CD4-positive, CD25-positive, alpha-beta regulatory T cell (primary cell): ENCODE results near the gene PCLAF. TPM values are rescaled to one million over a fixed set of nuclear protein-coding genes. Genes with fewer than 3 reads are reported as not detected.
"Not testable (repeated sequence)": the region's sequence is repeated elsewhere in the genome, so short reads cannot be mapped to it uniquely, and the experiment has no call there.

ENCODE experiments used
- ATAC-seq, 2 donors: fragments of 150-1000 bp; cut with Tn5 transposase; one replicate each; pipeline ENCODE4 v1.10.0; 2021; ENCODE audit warnings: low read depth in 2 of 2, moderate number of reproducible peaks in 2 of 2, moderate library complexity in 1 of 2
- DNase-seq, 3 donors: peaks; one replicate each; pipeline versions ENCODE4 v3.0.0 to v3.0.0-alpha.2; 2012 to 2022; ENCODE audit warnings: mixed read lengths in 1 of 3
- H3K27ac ChIP-seq: one replicate; pipeline ENCODE4 v1.7.0; 2013; ENCODE audit warnings: mild to moderate bottlenecking, low read length; ENCODE audit not compliant: insufficient read depth, poor library complexity, severe bottlenecking
- H3K27me3 ChIP-seq: one replicate; pipeline ENCODE4 v1.7.0; 2013; ENCODE audit warnings: low read length; ENCODE audit not compliant: control insufficient read depth, insufficient read depth
- H3K36me3 ChIP-seq: one replicate; pipeline ENCODE4 v1.7.0; 2013; ENCODE audit warnings: mild to moderate bottlenecking, low read length, moderate library complexity; ENCODE audit not compliant: control insufficient read depth, insufficient read depth
- H3K4me1 ChIP-seq: 2 replicates; pipeline ENCODE4 v1.7.0; 2013; ENCODE audit warnings: mild to moderate bottlenecking, low read length; ENCODE audit not compliant: insufficient read depth, control insufficient read depth, poor library complexity, severe bottlenecking
- H3K4me3 ChIP-seq: one replicate; pipeline ENCODE4 v1.7.0; 2013; ENCODE audit warnings: low read depth, mild to moderate bottlenecking, low read length, moderate library complexity
- H3K9me3 ChIP-seq, 2 experiments: 1 replicate in 1 of 2; 2 replicates in 1 of 2; pipeline ENCODE4 v1.7.0; 2013; ENCODE audit warnings: low read length in 2 of 2, mild to moderate bottlenecking in 1 of 2, moderate library complexity in 1 of 2; ENCODE audit not compliant: control insufficient read depth in 2 of 2
- H3K27ac Mint-ChIP-seq, 3 donors: one replicate each; pipeline ENCODE4 v1.8.0; 2020 to 2022; ENCODE audit warnings: mild to moderate bottlenecking in 3 of 3, mixed read lengths in 3 of 3, moderate library complexity in 2 of 3
- H3K27me3 Mint-ChIP-seq: one replicate; pipeline ENCODE4 v1.8.0; 2022; ENCODE audit warnings: mild to moderate bottlenecking, mixed read lengths
- H3K36me3 Mint-ChIP-seq: one replicate; pipeline ENCODE4 v1.8.0; 2020; ENCODE audit warnings: mixed read lengths
- H3K4me1 Mint-ChIP-seq, 4 donors: one replicate each; pipeline ENCODE4 v1.8.0; 2020 to 2022; ENCODE audit warnings: mixed read lengths in 4 of 4, mild to moderate bottlenecking in 1 of 4
- H3K4me3 Mint-ChIP-seq, 4 donors: one replicate each; pipeline ENCODE4 v1.8.0; 2020 to 2022; ENCODE audit warnings: mild to moderate bottlenecking in 4 of 4, mixed read lengths in 4 of 4, moderate library complexity in 3 of 4
- H3K9me3 Mint-ChIP-seq, 7 donors: one replicate each; pipeline ENCODE4 v1.8.0; 2020 to 2022; ENCODE audit warnings: mixed read lengths in 7 of 7, mild to moderate bottlenecking in 3 of 7, moderate library complexity in 2 of 7
- polyA plus RNA-seq, 4 donors: library from polyadenylated mRNA; unstranded; fragments of 300-500 nt; fragmentation: Illumina TruSeq; gene quantifications; one replicate each; pipeline ENCODE4 v1.2.3, GENCODE V29; 2021
- total RNA-seq: library from RNA; stranded (reverse); gene quantifications from one replicate; pipeline ENCODE4 v1.2.3, GENCODE V29; 2022

Gene PCLAF
- total and polyA plus RNA-seq, 5 donors from 2014 or later, result 1.0 to 27.0 (median 9.2) TPM

- Mint-ChIP-seq H3K4me3 (no peak overlapping the region), H3K36me3 (peaks cover 56% of the 10 kb centered on the region), H3K27ac (no peak overlapping the region), H3K4me1 (peaks cover 0 to 6% (median 3%) of the 10 kb centered on the region in 4 donors), H3K27me3 (no peaks in the 10 kb centered on the region), H3K9me3 (no peaks in the 10 kb centered on the region)
- DNase-seq, result no peak
- Histone ChIP-seq H3K4me3 (no peak overlapping the region), H3K4me1 (no peaks in the 10 kb centered on the region), H3K27me3 (no peaks in the 10 kb centered on the region), H3K27ac (no peak overlapping the region), H3K9me3 (no peaks in the 10 kb centered on the region), H3K36me3 (peaks cover 59% of the 10 kb centered on the region)
- no peak for ATAC-seq
Measured at GRCh38 chr15:64412216-64412615, 31.0 kb upstream of the PCLAF start.

GRCh38 chr15:64400583-64400982 is 19.3 kb upstream of the PCLAF start:
- peaks cover 71% of the 10 kb centered on the region for H3K36me3 ChIP-seq
- no peak overlapping the region for H3K4me3 ChIP-seq
- no peak overlapping the region for H3K4me3 Mint-ChIP-seq
- H3K4me1 ChIP-seq, result no peaks in the 10 kb centered on the region
- H3K9me3 ChIP-seq, result no peaks in the 10 kb centered on the region
- H3K36me3 Mint-ChIP-seq, result peaks cover 31% of the 10 kb centered on the region
- ATAC-seq, result no peak
- no peak for DNase-seq
- no peaks in the 10 kb centered on the region for H3K9me3 Mint-ChIP-seq
- H3K4me1 Mint-ChIP-seq, result peaks cover 0 to 2% (median 0%) of the 10 kb centered on the region in 4 donors
- H3K27me3 ChIP-seq, result no peaks in the 10 kb centered on the region
- no peak overlapping the region for H3K27ac ChIP-seq
- H3K27ac Mint-ChIP-seq, result no peak overlapping the region
- no peaks in the 10 kb centered on the region for H3K27me3 Mint-ChIP-seq

- H3K4me3 Mint-ChIP-seq, result no peak overlapping the region
- H3K4me1 Mint-ChIP-seq, result peaks cover 0 to 8% (median under 1%) of the 10 kb centered on the region in 4 donors
- no peaks in the 10 kb centered on the region for H3K27me3 Mint-ChIP-seq
- no peak overlapping the region for H3K27ac Mint-ChIP-seq
- ATAC-seq (no peak), DNase-seq (no peak)
- Histone ChIP-seq H3K36me3 (peaks cover 78% of the 10 kb centered on the region), H3K27me3 (no peaks in the 10 kb centered on the region), H3K4me3 (no peak overlapping the region), H3K9me3 (no peaks in the 10 kb centered on the region), H3K4me1 (no peaks in the 10 kb centered on the region), H3K27ac (no peak overlapping the region)
- H3K36me3 Mint-ChIP-seq, result peaks cover 38% of the 10 kb centered on the region
- no peaks in the 10 kb centered on the region for H3K9me3 Mint-ChIP-seq
Measured at GRCh38 chr15:64398575-64398974, 17.3 kb upstream of the PCLAF start.

- Histone ChIP-seq H3K27ac (no peak overlapping the region), H3K4me3 (no peak overlapping the region), H3K4me1 (no peaks in the 10 kb centered on the region), H3K9me3 (no peaks in the 10 kb centered on the region), H3K36me3 (peaks cover 69% of the 10 kb centered on the region), H3K27me3 (no peaks in the 10 kb centered on the region)
- no peaks in the 10 kb centered on the region for H3K9me3 Mint-ChIP-seq
- DNase-seq (no peak), ATAC-seq (no peak)
- H3K27me3 Mint-ChIP-seq, result no peaks in the 10 kb centered on the region
- no peak overlapping the region for H3K4me3 Mint-ChIP-seq
- peaks cover 38% of the 10 kb centered on the region for H3K36me3 Mint-ChIP-seq
- H3K4me1 Mint-ChIP-seq, result peaks cover 0 to 14% (median 6%) of the 10 kb centered on the region in 4 donors
- H3K27ac Mint-ChIP-seq, result no peak overlapping the region
Measured at GRCh38 chr15:64396789-64397188, 15.5 kb upstream of the PCLAF start.

GRCh38 chr15:64392471-64392870 is 11.2 kb upstream of the PCLAF start:
- H3K9me3 ChIP-seq, DNase-seq, ATAC-seq, H3K27me3 Mint-ChIP-seq, H3K9me3 Mint-ChIP-seq, H3K4me3 Mint-ChIP-seq, H3K27me3 ChIP-seq, H3K27ac ChIP-seq, H3K4me3 ChIP-seq: not testable (repeated sequence)
- H3K36me3 ChIP-seq, result peaks cover 31% of the 10 kb centered on the region
- peaks cover 25% of the 10 kb centered on the region for H3K36me3 Mint-ChIP-seq
- peaks cover 15% of the 10 kb centered on the region for H3K4me1 ChIP-seq
- H3K4me1 Mint-ChIP-seq, result peaks cover 4 to 30% (median 18%) of the 10 kb centered on the region in 4 donors
- H3K27ac Mint-ChIP-seq, result peak overlapping the region in 1 of 3 donors; percentile 55

GRCh38 chr15:64389036-64389435 is 7.8 kb upstream of the PCLAF start:
- DNase-seq, result no peak
- Histone ChIP-seq H3K9me3 (no peaks in the 10 kb centered on the region), H3K27ac (peak overlapping the region; percentile 80), H3K4me1 (peaks cover 18% of the 10 kb centered on the region), H3K4me3 (peak overlapping the region; percentile 97), H3K36me3 (peaks cover 3% of the 10 kb centered on the region), H3K27me3 (no peaks in the 10 kb centered on the region)
- no peaks in the 10 kb centered on the region for H3K27me3 Mint-ChIP-seq
- peaks cover 0 to 2% (median 0%) of the 10 kb centered on the region in 7 donors for H3K9me3 Mint-ChIP-seq
- H3K4me1 Mint-ChIP-seq, result peaks cover 7 to 30% (median 20%) of the 10 kb centered on the region in 4 donors
- H3K4me3 Mint-ChIP-seq, result peak overlapping the region; percentile 79 to 97 (median 87)
- H3K36me3 Mint-ChIP-seq, result peaks cover 8% of the 10 kb centered on the region
- H3K27ac Mint-ChIP-seq, result peak overlapping the region; percentile 12 to 39 (median 21)
- no peak for ATAC-seq

- no peaks in the 10 kb centered on the region for H3K36me3 ChIP-seq
- H3K4me3 ChIP-seq, result peak within 1 kb of the TSS; percentile 97
- H3K27me3 Mint-ChIP-seq, result no peaks in the 10 kb centered on the region
- peak within 1 kb of the TSS; percentile 96 to 99 (median 98) for H3K4me3 Mint-ChIP-seq
- H3K9me3 Mint-ChIP-seq, result peaks cover 0 to 2% (median 0%) of the 10 kb centered on the region in 7 donors
- peak; percentile 99 to 100 for ATAC-seq
- H3K4me1 ChIP-seq, result peaks cover 18% of the 10 kb centered on the region
- peak within 1 kb of the TSS; percentile 95 to 99 (median 98) for H3K27ac Mint-ChIP-seq
- H3K4me1 Mint-ChIP-seq, result peaks cover 7 to 25% (median 18%) of the 10 kb centered on the region in 4 donors
- H3K36me3 Mint-ChIP-seq, result peaks cover 3% of the 10 kb centered on the region
- H3K27ac ChIP-seq, result peak within 1 kb of the TSS; percentile 80
- H3K9me3 ChIP-seq, result no peaks in the 10 kb centered on the region
- no peaks in the 10 kb centered on the region for H3K27me3 ChIP-seq
- peak; percentile 94 to 98 (median 97) for DNase-seq
Measured at GRCh38 chr15:64387562-64388168, 6.4 kb upstream of the PCLAF start, which contains the start of gene TRIP4. TSS of gene TRIP4 (plus strand) at chr15:64387836. CDS start at chr15:64387864, 28 bp downstream.

- Mint-ChIP-seq H3K36me3 (peaks cover 3% of the 10 kb centered on the region), H3K4me3 (peak overlapping the region in 2 of 4 donors; percentile 68 to 97), H3K27me3 (no peaks in the 10 kb centered on the region), H3K4me1 (peaks cover 12 to 27% (median 21%) of the 10 kb centered on the region in 4 donors), H3K9me3 (peaks cover 0 to 2% (median 0%) of the 10 kb centered on the region in 7 donors), H3K27ac (no peak overlapping the region)
- Histone ChIP-seq H3K4me3 (no peak overlapping the region), H3K36me3 (no peaks in the 10 kb centered on the region), H3K9me3 (no peaks in the 10 kb centered on the region), H3K27ac (no peak overlapping the region), H3K4me1 (peaks cover 24% of the 10 kb centered on the region), H3K27me3 (no peaks in the 10 kb centered on the region)
- DNase-seq (no peak), ATAC-seq (no peak)
Measured at GRCh38 chr15:64386291-64386690, 5.0 kb upstream of the PCLAF start.
